NCI-H146 (cell line): ENCODE results near the gene C11orf24.

Source experiments
- DNase-seq: peaks from one replicate; lab custom pipeline; 2025; lab: John Stamatoyannopoulos, UW

Gene C11orf24

GRCh38 chr11:68270196-68271022, 1.4 kb downstream of the C11orf24 start:
- no peak for DNase-seq

DNA sequence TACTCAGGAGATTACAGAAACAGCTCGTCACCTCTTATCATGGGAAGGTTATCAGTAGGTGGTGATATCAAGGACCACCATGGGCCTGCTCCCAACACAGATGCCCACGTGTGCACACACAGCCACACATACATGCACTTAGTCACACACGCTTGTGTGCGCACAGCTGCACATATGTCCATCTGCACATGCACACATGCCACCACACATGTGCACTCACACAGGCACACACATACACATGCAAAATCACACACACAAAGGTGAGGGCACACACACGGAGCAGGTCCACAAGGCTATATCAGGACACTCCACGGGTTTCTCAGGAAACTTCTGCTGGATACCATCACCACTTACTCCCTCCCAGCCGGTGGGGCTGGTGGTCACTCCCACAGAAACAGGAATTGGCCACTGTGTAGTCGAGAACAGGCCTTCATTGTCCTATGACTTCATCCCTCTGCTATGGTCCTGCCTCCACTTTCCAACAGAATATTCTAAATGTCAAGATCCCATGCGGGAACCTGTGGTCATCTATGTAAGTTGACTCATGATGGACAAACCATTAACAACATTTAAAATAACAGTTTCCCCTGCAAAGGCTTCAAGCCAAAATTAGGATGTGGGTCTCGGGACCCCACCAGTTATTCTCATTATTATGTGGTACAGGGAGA, 2.2 kb downstream of the C11orf24 start:
- no peak for DNase-seq

- no peak for DNase-seq
Measured at GRCh38 chr11:68267881-68268240, 3.9 kb downstream of the C11orf24 start.

DNA sequence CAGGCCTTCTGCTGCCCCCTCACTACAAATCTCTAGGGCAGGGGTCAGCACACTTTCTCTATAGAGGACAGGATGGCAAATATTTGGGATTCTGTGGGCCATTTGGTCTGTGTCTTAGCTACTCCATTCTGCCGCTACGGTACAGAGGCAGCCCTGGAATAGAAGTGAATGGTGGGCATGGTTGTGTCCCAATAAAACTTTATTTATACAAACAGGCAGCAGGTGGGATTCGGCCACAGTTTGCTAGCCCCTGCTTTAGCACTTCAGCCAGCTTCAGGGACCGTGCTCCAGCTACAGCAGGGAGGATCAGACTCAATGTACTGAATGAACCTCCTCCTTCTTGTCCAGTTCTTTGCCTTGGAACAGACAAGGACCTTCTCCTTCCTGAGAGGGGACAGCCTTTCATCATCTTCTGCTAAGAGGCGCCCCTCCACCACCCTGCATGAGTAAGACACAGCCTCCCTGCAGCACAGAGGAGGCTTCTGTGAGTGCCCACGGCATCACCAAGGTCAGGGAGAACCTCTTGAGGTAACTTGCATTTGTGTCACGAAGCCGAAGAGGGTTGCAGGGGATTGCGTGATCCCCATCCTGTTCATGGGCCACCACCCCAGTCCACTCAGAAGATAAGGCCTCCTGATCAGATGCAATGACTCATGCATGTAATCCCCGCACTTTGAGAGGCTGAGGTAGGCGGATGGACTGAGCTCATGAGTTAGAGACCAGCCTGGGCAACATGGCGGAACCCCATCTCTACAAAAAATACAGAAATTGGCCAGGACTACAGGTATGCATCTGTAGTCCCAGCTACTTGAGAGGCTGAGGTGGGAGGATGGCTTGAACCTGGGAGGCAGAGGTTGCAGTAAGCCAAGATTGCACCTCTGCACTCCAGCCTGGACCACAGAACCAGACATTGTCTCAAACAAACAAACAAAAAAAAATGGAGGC, 4.6 kb downstream of the C11orf24 start:
- no peak for DNase-seq

DNA sequence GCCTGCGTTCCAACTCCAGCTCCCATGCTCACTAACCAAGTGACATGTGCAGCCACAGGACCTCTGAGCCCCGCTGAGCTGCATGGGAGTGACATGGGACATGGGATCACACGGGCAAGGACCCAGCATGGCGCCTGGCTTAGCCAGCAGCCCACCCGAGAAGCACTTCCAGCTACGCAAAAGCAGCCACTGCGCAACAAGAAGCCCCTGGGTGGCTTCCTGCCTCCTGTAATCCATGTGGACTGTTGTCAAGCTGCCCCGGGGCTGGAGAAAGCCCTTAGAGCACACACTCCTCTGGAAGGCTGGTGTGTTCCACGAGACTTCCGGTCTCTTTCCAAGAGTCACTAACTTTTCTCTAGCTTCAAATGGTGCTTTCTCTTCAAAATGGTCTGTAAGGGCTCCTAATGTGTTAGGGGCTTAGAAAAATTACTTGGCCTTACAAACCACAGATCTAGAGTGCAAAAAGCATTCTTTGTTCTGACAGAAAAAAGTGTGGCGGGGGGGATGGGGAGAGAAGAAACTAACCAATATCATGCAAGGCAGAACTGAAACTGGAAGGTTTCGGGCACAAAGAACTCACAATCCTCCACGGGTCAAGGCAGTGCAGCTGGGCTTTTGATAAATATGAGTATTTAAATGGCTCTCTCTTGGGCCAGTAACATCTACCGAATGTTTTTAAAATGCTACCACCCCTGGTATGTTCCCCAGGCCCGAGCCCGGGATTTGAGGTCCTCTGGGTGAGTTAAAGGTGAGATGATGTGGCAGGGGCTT, 5.5 kb downstream of the C11orf24 start:
- no peak for DNase-seq

DNA sequence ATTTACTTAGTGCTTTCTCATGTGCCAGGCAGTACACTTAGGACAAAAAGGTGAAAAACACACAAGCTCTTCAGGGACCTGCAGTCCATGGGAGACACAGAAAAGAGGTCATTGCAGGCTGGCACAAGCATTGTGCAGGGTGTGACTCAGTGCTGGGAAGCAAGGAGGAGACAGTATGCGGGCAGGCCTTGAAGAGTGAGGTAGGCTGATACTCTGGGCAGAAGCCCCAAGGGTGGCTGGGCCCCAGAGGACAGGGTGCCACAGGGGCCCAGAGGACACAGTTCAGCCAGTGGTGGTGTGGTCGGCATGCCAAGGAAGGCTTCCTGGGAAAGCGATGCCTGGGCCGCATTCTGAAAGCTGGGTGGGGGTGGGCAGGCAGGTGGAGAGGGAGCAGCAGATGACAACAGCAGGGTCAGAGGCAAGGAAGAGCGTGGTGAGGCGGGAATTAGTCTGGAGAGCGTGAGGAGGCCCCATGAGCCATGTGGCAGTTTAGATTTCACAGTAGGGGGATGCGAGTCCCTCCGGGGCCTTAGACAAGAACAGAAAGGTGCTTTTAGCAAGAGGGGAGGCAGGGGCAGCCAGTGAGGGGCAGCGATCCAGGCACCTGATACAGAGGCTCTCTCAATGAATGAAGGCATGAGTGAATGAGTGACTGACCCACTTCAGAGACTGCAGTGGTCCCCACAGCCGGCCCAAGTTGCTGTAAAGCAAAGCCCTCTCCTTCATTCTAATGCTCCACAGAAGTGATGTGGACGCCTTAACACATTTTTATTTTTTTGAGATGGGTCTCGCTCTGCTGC, 6.8 kb downstream of the C11orf24 start:
- no peak for DNase-seq

- DNase-seq: no peak
Measured at GRCh38 chr11:68264244-68264643, 7.5 kb downstream of the C11orf24 start.

GRCh38 chr11:68263444-68264035, 8.2 kb downstream of the C11orf24 start:
- DNase-seq: no peak

DNA sequence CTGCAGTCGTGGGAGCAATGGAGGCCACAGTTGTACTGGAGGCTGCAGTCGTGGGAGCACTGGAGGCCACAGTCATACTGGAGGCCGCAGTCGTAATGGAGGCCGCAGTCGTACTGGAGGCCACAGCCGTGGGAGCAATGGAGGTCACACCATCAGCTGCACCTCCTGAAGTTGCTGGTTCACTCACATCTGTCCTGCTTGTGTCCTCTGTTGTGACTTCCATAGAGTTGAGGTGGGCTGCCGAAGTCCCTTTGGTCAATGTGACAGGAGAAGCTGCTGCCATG, 9.3 kb downstream of the C11orf24 start:
- no peak for DNase-seq

GRCh38 chr11:68261749-68262543, 9.8 kb downstream of the C11orf24 start:
- no peak for DNase-seq

DNA sequence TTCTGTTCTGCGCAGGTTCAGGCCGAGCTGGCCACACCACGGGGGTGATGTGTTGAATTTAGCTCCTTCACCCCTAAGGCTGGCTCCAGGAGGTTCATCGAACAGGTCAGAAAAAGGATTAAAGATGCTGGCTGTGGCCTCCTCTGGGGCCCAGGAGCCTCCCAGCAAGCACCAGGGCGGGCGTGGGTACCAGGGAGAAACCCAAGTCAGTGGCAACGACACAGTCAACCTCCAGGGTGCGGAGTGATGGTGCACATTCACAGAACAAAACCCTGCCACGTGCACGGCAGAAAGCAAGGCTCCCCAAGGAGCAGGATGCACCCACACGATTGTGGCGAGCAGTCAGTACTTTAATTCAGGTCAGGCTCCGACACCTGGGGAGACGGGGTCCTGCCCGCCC, 10.8 kb downstream of the C11orf24 start:
- DNase-seq: no peak

DNA sequence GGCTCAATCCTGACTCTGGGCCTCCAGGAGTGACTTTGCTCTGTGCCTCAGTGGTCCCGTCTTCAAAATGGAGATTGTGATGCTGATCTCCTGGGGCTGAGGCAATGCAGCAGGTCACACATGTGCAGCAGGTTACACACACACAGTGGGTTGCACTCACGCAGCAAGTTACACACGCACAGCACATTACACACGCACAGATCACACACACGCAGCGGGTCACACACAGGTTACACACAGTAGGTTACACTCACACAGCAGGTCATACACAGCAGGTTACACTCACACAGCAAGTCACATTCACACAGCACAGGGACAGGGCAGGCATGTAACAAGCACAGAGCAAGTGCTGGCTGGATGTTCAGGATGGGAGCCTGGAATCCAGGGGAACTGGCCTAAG, 11.3 kb downstream of the C11orf24 start:
- no peak for DNase-seq

GRCh38 chr11:68259122-68259959, 12.4 kb downstream of the C11orf24 start:
- DNase-seq: no peak

DNA sequence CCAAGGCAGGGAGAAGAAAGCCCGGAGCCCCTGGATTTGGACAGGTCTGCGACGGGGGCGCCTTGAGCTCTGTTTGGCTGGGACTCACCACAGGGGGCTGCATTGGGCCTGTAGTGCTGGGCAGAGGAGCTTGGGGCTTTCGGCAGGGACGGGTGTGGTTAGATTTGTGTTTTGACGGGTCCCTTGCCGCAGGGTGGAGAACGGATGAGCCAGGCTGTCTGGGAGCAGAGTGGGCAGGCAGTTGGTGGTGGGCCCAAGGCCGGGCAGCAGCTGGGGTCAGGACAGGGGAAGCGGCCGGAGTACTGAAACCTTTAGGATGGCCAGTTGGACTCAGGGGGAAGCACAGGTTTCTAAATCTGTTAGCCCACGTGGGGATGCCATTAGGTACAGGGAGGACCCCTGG, 13.4 kb downstream of the C11orf24 start:
- DNase-seq: no peak

GRCh38 chr11:68257477-68258362, 14.1 kb downstream of the C11orf24 start:
- DNase-seq: peak; percentile 89

DNA sequence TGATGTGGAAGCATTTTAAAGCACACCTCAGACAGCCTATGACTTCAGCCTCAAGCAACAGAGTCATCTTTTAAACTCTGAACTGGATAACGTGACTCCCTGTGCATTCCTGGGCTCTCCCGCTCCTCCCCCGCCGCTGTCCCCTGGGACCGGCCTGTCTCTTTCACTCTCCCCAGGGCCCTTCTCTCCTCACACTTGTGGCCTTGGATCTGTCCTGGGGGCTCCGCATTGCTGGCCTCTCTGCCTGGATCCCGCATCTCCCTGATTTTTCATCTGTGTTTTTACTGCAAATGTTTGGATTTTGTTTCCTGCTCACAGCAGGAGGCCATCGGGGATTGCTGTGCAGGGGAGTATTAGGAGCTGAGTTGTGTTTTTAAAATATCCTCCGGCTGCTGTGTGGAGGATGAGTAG, 15.4 kb downstream of the C11orf24 start:
- DNase-seq: no peak

GRCh38 chr11:68255526-68255925, 16.2 kb downstream of the C11orf24 start:
- no peak for DNase-seq

DNA sequence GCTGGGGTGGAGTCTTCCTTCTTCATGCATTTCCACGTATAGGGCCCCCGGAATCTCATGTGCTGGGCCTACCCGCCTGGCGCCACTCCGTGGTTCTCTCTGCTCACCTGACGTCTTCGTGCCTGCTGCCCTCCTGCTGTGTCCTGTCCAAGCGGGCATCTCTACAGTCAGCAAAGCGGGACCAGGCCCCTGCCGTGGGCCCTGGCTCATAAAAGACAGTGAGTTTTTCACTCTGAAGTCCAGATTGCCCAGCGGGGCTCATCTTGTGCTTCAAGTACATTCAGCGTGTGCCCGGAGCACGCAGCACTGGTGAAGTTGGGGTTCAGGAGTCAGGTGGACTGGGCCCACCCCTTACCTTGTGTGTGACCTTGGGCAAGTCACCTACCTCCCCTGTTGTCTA, 17.4 kb downstream of the C11orf24 start:
- no peak for DNase-seq
